Measurements from ENCODE around the gene GLMN.

- TF ChIP-seq POLR2A (IDR thresholded peaks at IDR 0.05): no peak
- TF ChIP-seq CTCF (IDR thresholded peaks at IDR 0.05): no peak
Measured at GRCh38 chr1:92315766-92316599, 17.2 kb upstream of the GLMN start.

Data from right lobe of liver (tissue), 4 donors.